ENCODE data around the gene IQCK.
A peak's percentile ranks its signal among the peaks of the same experiment; 100 is the strongest.

The IQCK gene

DNA sequence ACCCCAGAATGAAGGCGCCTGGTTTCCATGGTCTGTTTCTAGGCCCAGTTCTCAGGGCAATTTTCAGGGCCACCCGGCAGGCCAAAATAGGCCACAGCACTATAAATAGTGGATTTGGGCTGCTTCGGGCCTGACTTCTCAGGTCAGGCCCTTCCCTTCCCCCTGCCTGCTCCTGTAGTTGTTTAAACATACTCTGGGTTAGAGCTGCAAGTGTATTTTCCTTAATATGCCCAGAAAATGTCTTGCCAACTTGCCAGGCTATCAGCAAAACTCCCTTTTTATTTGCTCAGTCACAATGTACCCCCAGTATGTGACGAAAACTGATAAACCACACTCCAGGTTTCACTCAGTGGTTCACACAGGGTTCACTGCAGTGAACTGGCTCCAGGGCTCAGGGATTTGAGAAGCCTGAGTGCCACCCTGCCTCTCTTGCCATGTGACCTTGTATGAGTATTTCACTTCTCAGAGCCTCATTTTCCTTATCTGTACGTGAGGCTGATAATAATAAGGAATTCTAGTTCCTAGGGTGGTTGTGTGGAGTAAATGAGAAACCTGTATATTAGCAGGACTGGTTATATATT is 90.1 kb downstream of the IQCK start:
- DNase-seq: no peak

DNA sequence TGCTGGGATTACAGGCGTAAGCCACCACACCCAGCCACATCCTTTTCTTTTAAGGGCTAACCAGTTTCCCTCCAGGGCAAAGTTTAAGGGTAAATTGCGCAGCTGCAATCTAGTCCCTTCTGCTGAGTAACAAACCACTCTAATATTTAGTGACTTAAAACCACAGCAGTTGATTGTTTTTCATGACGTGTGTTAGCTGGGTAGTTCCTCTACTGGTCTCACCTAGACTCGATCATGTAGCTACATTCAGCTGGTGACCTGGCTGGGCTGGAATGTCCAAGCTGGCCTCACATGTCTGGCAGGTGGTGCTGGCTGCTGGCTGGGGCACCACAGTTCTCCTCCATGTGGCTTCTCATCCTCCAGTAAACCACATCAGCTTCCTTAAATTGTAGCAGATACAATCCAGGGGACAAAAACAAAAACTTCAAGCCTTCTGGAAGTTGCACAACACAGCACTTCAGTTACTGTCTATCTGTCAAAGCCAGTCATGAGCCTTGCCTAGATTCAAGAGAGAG is 91.1 kb downstream of the IQCK start:
- no peak for DNase-seq

DNA sequence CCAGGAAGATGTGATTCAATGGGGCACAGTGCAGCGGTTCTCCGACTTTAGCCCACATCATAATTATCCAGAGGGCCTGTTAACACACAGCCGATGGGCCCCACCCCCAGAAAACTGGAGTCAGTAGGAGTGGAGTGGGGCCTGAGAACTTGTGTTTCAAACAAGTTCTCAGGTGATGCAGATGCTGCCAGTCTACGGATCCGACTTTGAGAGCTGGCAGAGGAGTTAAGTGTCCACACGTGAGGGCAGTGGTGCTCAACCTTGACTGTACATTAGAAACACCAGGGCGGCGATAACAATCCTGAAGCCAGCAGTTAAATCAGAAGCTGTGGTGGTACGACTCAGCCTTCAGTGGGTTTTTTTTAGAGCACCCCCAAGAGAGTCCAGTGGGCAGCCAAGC is 91.6 kb downstream of the IQCK start:
- no peak for DNase-seq

DNA sequence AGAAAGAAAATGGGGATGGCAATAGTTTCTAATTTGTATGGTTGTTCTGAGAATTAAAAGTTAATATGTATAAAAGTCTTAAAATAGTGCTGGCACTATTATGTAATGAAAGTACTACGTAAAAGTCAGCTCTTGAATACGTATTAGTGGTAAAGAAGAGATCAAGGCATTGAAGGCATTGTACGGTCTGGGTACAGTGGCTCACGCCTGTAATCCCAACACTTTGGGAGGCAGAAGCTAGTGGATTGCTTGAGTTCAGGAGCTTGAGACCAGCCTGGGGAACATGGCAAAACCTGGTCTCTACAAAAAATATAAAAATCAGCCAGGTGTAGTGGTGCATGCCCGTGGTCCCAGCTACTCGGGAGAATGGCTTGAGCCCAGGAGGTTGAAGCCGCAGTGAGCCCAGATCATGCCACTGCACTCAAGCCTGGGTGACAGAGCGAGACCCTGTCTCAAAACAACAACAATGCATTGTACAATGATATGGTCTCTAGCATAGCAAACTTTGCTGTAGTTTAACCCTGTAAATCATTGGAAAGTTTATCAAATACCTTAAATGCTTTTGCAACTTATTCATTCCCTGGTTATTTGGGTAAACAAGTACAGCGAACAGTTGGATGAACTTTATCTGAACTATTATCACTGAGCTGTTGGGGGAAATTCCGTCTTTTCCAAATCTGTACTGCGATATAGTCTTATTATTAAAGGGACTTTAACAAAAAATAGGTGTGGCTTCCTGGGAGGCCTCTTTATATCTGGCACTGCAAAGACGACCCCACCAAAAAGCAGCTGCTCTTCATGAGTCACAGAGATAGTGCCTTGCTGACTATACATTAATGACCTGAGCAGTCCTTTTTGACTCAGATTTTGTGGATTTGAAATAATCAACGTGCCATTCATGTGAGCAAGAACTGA is 93.0 kb downstream of the IQCK start:
- peak; percentile 20 to 84 for DNase-seq

DNA sequence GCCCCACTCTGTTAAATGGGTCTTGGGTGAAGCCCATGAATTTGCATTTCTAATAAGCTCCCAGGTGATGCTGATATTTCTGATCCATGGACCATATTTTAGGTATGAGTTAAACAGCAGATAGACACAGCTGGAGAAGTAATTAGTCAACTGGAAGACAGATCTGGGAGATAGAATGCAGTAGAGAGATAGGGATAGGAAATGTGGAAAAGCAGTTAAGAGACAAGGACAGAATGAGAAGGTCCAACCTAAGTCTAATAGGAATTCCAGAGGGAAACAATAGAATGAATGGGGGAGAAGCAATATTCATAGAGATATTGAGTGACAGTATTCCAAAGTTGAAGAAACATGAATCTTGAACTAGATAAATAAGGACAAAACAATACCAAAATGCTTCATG is 94.9 kb downstream of the IQCK start:
- no peak for DNase-seq

DNA sequence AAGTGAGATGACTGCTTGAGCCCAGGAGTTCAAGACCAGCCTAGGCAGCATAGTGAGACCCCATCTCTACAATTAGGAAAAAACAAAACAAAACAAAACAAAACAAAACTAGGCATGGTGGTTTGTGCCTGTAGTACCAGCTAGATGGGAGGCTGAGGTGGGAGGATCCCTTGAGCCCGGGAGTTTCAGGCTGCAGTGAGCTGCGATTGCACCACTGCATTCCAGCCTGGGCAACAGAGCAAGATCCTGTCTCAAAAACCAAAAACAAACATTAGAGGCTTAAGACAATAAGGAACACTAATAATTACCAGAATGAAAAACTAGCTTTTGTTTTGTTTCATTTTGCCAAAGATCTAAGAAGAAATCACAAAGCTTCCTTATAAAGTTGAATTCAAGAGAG is 97.3 kb downstream of the IQCK start:
- no peak for DNase-seq

DNA sequence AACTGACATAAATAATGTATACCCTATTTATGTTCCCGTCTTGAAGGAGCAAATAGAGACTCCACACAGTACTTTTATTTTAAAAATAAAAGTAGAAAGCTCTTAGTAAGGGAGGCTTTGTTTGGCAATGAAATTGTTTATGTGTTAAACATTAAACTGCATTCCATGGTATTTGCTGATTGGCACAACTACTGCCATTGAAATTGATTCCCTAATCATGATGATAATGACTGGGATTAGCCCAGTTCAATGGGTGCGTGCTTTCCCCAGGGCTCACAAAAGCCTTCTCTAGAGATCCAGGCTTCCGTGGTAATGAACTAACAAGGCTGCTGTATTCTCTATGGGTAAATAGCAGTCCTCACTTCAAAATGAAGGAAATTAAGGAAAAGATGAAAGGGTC is 99.1 kb downstream of the IQCK start:
- DNase-seq: no peak

DNA sequence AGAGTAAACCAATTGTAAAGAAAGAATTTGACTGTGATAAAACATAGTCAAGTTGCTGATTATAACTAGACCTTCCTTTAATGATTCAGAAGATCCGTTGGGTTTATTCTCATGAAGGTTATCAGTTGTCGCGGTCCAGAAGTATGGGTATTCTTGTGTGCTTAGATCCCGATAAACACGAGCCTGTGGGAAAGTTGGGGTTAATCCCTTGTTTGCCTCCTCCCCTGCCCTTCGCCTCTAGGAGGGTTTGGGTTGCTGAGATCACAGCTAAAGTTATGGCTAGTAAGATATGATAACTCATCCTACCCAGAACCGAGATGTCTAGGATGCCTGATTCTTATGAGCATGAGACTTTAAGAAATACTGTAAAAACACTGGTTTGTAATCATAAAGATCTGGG is 99.8 kb downstream of the IQCK start:
- DNase-seq: no peak

DNA sequence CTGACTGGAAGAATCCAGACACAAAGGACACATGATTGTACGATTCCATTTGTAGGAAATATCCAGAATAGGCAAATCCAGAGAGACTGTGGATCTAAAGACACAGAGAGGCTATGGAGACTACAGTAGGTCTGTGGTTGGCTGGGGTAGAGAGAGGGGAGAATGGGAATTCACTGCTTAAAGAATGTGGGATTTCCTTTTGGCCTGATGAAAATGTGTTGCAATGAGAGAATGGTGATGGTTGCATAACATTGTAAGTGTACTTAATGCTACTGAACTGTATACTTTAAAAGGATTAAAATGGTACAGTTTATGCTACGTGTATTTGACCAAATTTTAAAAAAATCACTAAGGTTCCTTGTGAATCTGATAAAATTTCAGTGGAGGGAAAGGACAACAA is 104.5 kb downstream of the IQCK start:
- no peak for DNase-seq

DNA sequence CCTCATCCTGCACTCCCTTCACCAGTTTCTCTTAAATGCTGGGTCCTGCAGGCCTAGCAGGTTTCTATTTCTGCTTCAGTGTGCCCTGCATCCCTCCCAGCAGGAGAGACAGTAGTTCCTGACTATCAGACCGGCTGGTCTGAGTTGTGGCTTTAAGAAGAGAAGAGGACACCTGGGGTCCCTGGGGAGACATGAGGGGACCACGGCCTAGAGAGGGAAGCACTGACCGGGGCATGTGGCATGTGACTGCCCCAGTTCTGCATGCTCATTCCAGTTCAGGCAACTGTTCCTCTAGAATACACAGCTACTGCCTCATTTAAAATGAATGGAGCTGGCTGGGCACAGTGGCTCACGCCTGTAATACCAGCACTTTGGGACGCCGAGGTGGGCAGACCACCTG is 105.3 kb downstream of the IQCK start:
- DNase-seq: no peak

DNA sequence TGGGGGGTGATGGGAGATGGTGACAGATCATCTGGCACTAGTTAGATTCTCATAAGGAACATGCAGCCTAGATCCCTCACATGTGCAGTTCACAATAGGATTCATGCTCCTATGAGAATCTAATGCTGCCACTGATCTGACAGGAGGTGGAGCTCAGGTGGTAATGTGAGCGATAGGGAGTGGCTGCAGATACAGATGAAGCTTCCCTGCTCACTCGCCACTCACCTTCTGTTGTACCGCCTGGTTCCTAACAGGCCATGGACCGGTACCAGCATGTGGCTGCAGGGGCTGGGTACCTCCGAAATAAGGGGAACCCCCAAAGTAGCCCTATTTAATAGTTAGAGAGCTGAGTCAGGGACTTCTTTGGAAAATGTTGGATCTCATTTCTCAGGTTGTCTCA is 106.1 kb downstream of the IQCK start:
- no peak for DNase-seq

DNA sequence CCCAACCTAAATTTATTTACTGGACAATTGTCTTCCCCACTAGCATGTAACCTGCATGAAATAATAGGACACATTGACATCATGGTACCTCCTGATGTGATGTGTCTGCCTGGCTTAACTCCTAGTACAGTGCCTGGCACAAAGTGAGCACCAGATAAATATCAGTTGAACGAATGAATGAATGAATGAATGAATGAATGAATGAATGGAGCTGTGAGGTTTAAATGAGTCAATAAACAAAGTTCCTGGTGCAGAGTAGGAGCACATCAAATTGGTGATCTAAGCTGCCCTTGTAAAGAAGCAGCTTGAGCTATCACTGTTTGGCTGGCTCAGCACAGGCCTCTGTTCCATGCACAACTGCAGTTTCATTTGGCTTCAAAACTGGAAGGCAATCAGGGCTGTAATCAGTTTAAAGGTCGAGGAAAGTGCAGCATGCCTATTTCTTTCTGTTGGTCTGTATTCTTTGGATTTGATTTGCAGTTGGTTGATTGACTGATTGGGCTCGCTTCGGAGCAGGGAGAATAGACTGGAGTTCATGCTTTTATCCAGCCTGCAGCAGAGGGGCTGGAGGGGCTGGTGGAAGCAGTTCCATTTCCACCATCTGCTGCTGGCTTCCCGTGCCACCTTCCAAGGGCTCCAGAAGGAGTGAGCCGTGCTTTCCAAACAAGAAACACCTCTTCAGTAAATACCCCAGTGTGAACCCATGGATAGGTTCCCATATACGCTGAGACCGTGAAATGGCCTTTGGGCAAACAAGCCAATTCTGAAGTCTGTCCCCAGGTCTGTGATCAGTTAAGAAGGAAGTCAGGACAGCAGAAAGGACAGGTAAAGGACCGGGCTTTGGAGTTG is 112.0 kb downstream of the IQCK start:
- DNase-seq: no peak

DNA sequence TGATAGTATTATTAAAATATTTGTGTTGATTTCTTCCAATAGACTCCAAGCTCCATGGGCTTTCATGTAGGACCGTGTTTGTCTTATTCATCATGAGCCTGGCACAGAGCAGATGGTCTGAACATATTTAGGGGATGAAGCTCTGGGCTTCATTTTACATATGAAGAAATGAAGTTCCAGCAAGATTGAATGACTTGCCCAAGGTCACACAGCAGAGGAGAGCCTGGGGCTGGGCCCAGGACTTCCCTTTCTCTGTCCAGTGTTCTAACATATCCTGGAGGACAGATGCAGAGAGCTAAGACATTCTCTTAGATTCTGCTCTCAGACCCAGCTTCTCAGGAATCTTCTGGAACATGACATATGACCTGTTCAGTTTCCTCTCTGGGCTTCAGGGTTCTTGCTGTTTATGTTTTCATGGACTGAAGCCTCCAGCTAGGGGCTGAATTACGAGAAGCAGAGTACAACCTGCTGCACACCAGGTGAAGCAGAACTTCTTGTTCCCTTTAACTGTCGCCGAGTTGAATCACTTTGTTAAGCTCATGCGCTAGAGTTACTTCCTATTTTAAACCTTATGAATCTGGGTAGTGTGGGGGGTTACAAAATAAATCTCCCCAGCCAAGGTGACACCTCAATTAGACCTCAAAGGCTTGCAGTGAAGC is 113.0 kb downstream of the IQCK start:
- no peak for DNase-seq

DNA sequence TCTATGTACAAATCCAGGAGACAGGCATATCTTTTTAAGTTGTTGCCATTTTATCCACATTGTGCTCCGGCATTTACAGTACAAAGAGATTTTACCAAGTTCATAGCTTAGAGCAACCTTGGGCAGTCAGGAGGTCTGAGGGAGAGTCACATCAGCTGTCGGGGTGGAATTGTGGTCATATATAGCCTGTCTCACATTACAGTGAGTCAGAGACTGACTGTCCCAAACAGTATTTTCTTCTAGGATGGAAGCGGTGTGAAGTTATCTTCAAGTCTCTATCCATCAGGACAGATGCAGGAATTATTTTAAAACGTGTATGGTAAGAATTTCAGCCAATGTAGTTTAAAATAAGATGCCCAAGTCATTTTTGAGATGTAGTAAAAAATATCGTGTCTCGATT is 113.6 kb downstream of the IQCK start:
- DNase-seq: peak in 1 of 2 experiments; percentile 16

DNA sequence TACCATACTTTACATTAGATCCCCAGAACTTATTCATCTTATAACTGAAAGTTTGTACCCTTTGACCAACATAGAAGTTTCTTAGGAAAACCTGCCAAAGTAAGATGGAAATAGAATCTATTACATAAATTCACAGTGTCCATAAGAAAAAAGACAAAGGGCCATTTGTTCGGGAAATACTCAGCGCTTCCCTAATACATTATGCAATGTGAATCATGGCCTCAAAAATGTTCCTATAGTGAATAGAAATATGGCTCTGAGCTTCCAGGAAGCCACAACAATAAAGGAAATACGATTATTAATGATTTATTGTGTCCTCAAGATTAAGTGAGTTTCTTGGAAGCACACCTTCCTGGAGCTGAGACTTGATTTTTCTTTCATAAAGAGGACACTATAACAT is 115.1 kb downstream of the IQCK start:
- no peak for DNase-seq

DNA sequence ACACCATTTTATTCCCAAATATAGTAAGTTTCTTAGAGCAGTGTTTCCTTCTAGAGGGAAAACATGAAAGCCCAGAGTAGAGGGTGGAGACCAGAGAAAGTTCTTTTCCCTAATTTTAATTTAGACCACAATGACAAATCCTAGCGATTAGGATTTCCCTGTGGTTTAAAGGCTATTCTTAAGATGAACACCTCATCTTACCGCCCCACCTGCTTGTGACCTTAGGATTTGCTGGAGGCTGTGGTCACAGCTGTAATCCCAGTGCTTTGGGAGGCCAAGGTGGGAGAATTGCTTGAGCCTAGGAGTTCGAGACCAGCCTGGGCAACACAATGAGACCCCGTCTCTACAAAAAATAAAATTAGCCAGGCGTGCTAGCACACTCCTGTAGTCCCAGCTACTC is 115.5 kb downstream of the IQCK start:
- DNase-seq: no peak

DNA sequence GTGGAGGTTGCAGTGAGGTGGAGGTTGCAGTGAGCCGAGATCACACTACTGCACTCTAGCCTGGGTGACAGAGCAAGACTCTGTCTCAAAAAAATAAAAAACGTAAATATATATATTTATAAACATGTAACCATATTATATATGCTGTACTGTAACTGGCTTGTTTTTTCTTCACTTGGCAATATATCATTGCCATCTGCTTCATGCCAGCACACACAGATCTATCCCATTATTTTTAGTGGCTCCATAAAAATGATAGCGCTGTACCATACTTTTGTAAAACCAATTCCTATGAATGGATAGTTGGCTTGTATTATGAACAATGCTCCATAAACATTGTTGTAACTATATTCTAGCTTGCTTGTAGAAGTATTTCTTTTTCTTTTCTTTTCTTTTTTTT is 117.1 kb downstream of the IQCK start:
- no peak for DNase-seq

DNA sequence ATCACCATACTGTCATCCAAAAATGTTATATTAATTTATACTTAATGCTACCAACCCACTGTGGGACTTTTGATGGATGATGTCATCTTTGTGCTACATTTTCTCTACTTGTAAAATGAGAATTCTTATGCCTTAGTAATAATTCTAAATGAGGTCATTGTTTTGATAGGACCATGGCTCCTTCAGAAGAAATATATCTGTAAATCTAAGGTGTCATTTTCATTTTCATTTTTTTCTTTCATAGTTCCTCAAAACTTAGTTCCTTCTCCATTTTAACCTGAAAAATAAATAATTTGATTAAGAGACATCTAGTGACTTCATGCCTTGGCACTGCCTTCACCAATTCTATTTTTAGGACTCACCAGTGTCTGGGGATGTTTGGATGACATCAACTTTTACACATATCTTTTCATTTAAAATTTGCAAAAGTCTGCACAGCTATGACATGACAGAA is 117.9 kb downstream of the IQCK start:
- no peak for DNase-seq

DNA sequence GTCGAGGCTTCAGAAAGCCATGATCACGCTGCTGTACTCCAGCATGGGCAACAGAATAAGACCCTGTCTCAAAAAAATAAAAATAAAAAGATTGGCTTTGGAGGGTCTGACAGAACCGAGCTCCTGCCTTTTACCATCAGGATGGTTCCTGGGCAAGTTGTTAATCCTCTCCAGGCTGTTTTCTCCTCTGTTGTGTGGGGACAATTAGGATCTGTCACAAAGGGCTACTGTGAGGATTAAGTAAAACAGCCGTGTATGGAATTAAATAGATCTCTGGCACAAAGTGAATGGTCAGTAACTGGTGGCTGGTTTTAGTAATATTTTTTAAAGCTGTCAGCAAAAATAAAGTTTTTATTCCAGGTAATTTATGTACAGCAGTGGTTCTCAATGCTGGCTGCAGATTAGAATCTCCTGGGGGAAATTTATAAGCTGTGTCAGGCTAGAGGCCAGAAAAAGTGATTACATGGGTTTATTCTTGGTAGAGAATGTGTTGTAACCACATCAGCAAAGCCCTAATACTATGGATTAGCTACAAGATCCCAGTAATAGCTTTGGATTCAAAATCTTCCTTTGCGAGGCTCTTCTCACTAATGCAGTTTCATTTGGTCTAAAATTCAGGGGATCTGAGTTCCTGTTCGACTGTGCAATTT is 119.4 kb downstream of the IQCK start:
- DNase-seq: no peak

DNA sequence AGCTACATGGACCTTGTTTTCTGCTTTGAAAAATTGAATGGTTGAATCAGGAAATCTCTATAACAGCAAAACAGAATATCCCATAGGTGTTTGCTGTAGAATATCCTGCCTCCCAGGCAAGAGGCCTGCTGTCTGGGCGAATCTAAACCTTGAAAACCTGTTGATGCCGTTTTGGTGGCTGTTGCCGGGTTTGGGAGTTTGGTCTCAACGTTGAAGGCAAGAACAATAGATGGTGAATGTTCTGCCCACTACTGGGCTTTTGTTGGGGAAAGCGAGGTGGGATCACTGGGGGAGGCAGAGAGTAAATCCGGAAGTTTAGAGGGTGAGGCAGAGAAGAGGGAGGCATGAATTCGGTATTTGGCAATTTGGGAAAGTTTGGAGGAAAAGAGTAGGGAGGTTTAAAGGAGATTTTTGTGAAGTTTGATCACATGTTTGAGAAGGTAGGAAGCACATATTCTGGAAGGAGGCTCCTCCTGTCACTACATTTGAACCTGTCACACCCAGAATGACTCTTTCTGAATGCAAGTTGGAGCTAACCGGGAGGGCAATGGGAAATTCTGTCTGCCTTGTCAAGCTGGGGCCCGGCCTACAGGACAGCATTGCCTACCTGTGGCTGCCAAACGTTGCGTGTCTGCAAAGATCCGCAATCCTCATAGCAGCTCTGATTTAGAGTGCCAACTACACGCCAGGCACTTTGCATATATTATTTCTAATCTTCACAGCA is 120.1 kb downstream of the IQCK start:
- no peak for DNase-seq

DNA sequence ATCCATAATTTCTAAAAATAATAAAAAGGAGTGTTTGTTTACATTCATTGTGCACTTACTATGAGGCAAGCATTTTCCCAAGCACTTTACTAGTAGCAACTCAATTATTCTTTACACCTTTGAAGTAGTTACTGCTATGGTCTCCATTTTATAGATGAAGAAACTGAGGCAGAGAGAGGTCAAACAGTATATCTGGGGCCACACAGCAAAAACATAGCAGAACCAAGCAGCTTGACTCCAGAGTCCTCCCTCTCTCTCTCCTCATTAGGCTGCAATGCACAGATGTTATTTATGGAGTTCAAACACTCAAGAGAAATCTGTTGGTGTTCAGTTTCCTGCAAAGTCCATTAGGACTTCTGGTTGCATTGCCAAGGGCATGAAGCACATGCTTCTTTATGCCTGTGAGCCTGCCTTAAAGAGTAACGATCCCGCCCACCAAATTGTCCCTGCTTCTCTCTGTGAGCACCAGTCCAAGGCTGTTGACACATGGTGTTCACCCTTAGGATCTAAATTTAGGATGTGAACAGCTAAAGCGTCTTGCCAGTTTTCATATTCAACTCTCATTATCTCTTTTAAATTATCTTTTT is 122.5 kb downstream of the IQCK start:
- no peak for DNase-seq
